ENCODE measurements around the gene CHST1.

The CHST1 gene

DNA sequence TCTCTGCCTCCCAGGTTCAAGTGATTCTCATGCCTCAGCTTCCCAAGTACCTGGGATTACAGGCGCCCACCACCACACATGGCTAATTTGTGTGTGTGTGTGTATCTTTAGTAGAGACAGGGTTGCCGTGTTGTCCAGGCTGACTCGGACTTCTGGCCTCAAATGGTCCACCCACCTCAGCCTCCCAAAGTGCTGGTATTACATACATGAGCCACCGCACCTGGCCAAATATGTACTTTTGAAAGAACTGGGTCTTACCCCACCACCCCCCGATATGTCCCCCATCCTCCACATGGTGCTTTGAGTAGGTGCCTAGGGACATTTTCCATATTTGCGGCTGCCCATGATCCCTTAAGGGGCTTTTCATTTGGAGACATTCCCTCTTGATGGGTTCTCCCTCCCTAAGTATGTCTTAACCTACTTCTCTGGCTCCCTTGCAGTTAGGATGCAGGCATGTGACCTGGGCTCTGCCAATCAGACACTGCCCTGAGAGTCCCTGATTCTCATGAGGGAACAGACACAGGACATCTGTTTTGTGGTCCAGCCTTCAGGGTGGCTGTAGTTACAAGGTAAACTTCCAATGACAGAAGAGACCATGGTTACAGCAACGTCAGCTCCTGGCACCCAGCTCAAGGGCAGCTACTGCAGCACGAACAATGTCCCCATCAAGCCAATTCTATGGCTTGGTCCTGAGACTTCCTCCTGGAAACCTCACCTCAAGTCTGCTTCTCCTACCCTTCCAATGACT is 48.4 kb downstream of the CHST1 start:
- DNase-seq = peak; percentile 51
- TF ChIP-seq, protein P1, sequence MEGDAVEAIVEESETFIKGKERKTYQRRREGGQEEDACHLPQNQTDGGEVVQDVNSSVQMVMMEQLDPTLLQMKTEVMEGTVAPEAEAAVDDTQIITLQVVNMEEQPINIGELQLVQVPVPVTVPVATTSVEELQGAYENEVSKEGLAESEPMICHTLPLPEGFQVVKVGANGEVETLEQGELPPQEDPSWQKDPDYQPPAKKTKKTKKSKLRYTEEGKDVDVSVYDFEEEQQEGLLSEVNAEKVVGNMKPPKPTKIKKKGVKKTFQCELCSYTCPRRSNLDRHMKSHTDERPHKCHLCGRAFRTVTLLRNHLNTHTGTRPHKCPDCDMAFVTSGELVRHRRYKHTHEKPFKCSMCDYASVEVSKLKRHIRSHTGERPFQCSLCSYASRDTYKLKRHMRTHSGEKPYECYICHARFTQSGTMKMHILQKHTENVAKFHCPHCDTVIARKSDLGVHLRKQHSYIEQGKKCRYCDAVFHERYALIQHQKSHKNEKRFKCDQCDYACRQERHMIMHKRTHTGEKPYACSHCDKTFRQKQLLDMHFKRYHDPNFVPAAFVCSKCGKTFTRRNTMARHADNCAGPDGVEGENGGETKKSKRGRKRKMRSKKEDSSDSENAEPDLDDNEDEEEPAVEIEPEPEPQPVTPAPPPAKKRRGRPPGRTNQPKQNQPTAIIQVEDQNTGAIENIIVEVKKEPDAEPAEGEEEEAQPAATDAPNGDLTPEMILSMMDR (IDR thresholded peaks at IDR 0.05; ENCODE audit: low read depth, low read length) = no peak
- Histone ChIP-seq H3K27me3 (ENCODE audit: insufficient read depth, low read depth, severe bottlenecking) (no peaks in the 10 kb centered on the region), H3K4me3 (ENCODE audit: low read depth, low read length) (no peak overlapping the region), H3K27ac (peak overlapping the region; percentile 76), H3K36me3 (no peaks in the 10 kb centered on the region), H3K9me3 (ENCODE audit: severe bottlenecking) (peaks cover 25% of the 10 kb centered on the region)

DNA sequence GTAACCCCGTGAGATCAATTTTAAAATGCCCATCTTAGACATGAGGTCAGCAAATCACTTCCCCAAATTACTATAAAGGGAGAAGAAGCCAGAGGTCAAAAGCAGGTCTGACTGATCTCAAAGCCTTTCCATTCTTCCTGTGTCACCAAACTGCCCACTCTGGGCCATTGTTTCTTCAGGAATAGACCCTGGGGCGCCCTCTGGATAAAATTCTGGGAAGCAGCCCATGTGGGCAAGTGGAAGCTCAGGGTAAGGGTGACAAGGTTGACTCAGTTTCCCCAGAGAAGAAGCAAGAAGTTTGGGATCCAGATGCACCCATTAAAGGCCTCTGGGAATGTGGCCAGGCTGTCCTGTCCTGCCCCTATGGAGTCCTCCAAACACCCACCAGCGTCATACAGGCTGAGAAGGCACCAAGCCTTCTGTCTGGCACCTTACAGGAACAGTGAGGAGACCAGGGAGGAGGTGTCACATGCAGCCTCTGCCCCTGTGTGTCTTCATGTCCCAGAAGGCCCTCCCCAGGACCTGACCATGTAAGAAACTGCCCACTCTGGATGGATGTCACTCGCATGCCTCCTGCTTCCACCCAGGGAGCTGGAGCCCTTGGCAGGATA is 50.1 kb downstream of the CHST1 start:
- no peak overlapping the region for H3K4me3 ChIP-seq (ENCODE audit: low read depth, low read length)
- TF ChIP-seq, protein P1 (IDR thresholded peaks at IDR 0.05; ENCODE audit: low read depth, low read length) = no peak
- DNase-seq = no peak
- H3K27ac ChIP-seq = no peak overlapping the region
- peaks cover 11% of the 10 kb centered on the region for H3K9me3 ChIP-seq (ENCODE audit: severe bottlenecking)
- no peaks in the 10 kb centered on the region for H3K27me3 ChIP-seq (ENCODE audit: insufficient read depth, low read depth, severe bottlenecking)
- H3K36me3 ChIP-seq = no peaks in the 10 kb centered on the region

DNA sequence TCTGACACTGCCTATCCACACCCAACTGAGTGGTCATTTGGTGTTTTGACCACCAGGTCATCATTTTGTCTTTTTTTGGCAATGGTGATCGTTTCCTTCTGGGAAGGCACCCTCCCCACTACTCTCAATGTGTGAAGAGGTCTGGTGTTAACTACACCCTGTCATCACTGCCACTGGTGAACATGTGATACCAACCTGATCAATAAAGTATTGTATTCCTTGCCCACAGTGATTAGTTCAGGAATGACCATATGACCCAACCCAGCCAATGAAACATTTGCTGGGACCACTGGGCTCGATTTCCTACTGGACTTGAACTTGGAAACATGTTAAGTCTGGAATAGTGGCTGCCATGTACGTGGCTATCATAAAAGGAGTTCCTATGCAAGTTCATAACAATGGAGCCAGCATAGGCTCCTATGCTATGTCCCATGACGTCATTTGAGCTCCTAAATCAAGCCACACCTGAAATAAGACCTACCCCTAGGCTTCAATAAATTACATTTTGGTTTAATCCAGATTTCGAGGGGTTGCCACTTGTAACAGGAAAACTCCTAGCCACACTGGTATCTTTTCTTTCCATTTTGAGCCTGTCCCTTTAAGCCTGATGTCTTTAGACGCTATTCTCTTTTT is 51.1 kb downstream of the CHST1 start:
- TF ChIP-seq, protein P1 (IDR thresholded peaks at IDR 0.05; ENCODE audit: low read depth, low read length) = no peak
- no peaks in the 10 kb centered on the region for H3K27me3 ChIP-seq (ENCODE audit: insufficient read depth, low read depth, severe bottlenecking)
- peaks cover 3% of the 10 kb centered on the region for H3K9me3 ChIP-seq (ENCODE audit: severe bottlenecking)
- DNase-seq = no peak
- no peak overlapping the region for H3K27ac ChIP-seq
- H3K36me3 ChIP-seq = no peaks in the 10 kb centered on the region
- H3K4me3 ChIP-seq (ENCODE audit: low read depth, low read length) = no peak overlapping the region

DNA sequence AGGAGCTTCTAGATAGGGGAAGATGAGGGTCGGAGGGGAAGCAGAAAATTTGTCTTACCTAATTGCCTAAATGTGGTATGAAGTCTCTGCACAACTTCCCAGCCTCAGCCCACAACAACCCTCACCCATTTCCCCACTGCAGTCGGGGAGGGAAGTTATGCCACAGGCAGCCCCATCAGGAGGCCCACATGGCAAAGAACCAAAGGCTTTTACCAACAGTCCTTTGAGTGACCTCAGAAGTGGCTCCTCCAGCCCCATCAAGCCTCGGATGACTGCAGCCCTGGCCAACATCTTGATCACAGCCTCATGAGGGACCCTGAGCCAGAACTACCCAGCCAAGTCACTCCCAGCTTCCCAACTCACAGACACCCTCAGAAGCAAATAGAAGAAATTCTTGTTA is 54.8 kb downstream of the CHST1 start:
- Histone ChIP-seq H3K27me3 (ENCODE audit: insufficient read depth, low read depth, severe bottlenecking) (no peaks in the 10 kb centered on the region), H3K36me3 (no peaks in the 10 kb centered on the region), H3K27ac (peak overlapping the region; percentile 77), H3K4me3 (ENCODE audit: low read depth, low read length) (no peak overlapping the region), H3K9me3 (ENCODE audit: severe bottlenecking) (no peaks in the 10 kb centered on the region)
- TF ChIP-seq, protein P1 (IDR thresholded peaks at IDR 0.05; ENCODE audit: low read depth, low read length) = no peak
- no peak for DNase-seq

DNA sequence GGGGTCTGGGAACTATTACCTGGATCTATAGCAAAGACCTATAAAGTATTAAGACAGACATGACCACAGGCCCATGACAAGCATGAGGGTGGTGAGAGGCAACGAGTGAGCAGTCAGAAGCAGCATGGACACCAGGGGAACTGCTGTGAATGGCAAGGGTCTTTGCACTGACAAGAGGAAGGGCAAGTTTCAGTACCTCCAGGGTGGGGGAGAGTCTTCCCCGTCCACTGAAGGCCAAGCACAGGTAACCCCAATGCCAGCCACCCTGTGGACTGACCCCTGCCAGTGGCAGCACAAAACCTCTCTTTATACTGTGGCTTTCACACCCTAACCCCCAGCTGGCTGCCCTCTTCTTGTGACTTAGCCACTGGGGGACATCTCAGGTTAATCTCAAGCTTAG is 55.5 kb downstream of the CHST1 start:
- no peak overlapping the region for H3K4me3 ChIP-seq (ENCODE audit: low read depth, low read length)
- H3K9me3 ChIP-seq (ENCODE audit: severe bottlenecking) = no peaks in the 10 kb centered on the region
- no peaks in the 10 kb centered on the region for H3K27me3 ChIP-seq (ENCODE audit: insufficient read depth, low read depth, severe bottlenecking)
- no peak for DNase-seq
- TF ChIP-seq, protein P1 (IDR thresholded peaks at IDR 0.05; ENCODE audit: low read depth, low read length) = no peak
- H3K27ac ChIP-seq = peak overlapping the region; percentile 77
- H3K36me3 ChIP-seq = no peaks in the 10 kb centered on the region

Measured in WERI-Rb-1 (cell line).